H1 (cell line): ENCODE results near the gene KRTAP17-1.

Source experiments
- ATF2 ChIP-seq: IDR thresholded peaks from 2 replicates; pipeline ENCODE4 v1.6.1; 2012; ENCODE audit warnings: low read length, inconsistent platforms
- CTCF ChIP-seq, 3 experiments: IDR thresholded peaks; 1 replicate in 2 of 3; 2 replicates in 1 of 3; pipeline versions ENCODE4 v1.5.1 to v1.6.1; 2011; ENCODE audit warnings: low read length in 3 of 3, mild to moderate bottlenecking in 3 of 3, inconsistent platforms in 2 of 3, low read depth in 1 of 3, moderate library complexity in 1 of 3; ENCODE audit not compliant: insufficient read depth in 1 of 3; ENCODE audit errors: control extremely low read depth in 1 of 3
- EZH2 ChIP-seq: fragments of 200-600 bp; sonication (generic); IDR thresholded peaks from 2 replicates; pipeline ENCODE4 v1.7.1; 2012; ENCODE audit warnings: low read depth, mild to moderate bottlenecking, moderate library complexity, low read length, inconsistent platforms; ENCODE audit not compliant: severe bottlenecking
- SRF ChIP-seq: IDR thresholded peaks from 2 replicates; pipeline ENCODE4 v1.6.1; 2011; ENCODE audit warnings: mild to moderate bottlenecking, low read depth, low read length, moderate library complexity
- TAF1 ChIP-seq: IDR thresholded peaks from 2 replicates; pipeline ENCODE4 v1.6.1; 2011; ENCODE audit warnings: mild to moderate bottlenecking, low read depth, low read length
- ZNF274 ChIP-seq: IDR thresholded peaks from 2 replicates; pipeline ENCODE4 v1.7.0; 2012; ENCODE audit warnings: low read length, borderline replicate concordance; ENCODE audit errors: extremely low read depth

- no peak for TF ChIP-seq ZNF274
- TF ChIP-seq TAF1: no peak
- TF ChIP-seq CTCF (IDR thresholded peaks at IDR 0.05; ENCODE audit: control extremely low read depth in 1 of 3, insufficient read depth in 1 of 3, low read depth in 1 of 3, low read length in 3 of 3): no peak
- no peak for TF ChIP-seq ATF2
- TF ChIP-seq SRF: no peak
- no peak for TF ChIP-seq EZH2
Measured at GRCh38 chr17:41340494-41340893, 25.0 kb upstream of the KRTAP17-1 start.
